Thyroid gland (tissue), 4 donors: Measurements from ENCODE around the gene TRUB1.

Source experiments
- CTCF ChIP-seq, 6 experiments: fragments of 200-600 bp in 3 of 6; fragments of 450-650 bp in 3 of 6; sonication (generic) in 3 of 6; IDR thresholded peaks; one replicate each; pipeline ENCODE4 v1.5.1; 2016 to 2019; ENCODE audit warnings: antibody characterized with exemption in 6 of 6, mild to moderate bottlenecking in 2 of 6, inconsistent platforms in 1 of 6, moderate library complexity in 1 of 6
- POLR2A ChIP-seq, 2 donors: fragments of 450-650 bp; IDR thresholded peaks; one replicate each; pipeline ENCODE4 v1.6.1; 2017; ENCODE audit warnings: antibody characterized with exemption in 2 of 2, mild to moderate bottlenecking in 2 of 2, moderate library complexity in 1 of 2

GRCh38 chr10:115026056-115026745, 88.2 kb downstream of the TRUB1 start:
- TF ChIP-seq CTCF (IDR thresholded peaks at IDR 0.05) (no peak), POLR2A (IDR thresholded peaks at IDR 0.05) (no peak)
